Tibial nerve (tissue), 4 donors: ENCODE measurements around the gene MCHR1. TPM values are rescaled to one million over a fixed set of nuclear protein-coding genes. Genes with fewer than 3 reads are reported as not detected.

ENCODE experiments used
- DNase-seq, 2 donors: peaks; one replicate each; pipeline ENCODE4 v3.0.0-alpha.2; 2019; ENCODE audit warnings: low spot score in 2 of 2
- H3K27ac ChIP-seq, 4 donors: fragments of 200-600 bp; sonication (generic) in 3 of 4; one replicate each; pipeline ENCODE4 v1.5.1; 2017 to 2019; ENCODE audit warnings: mild to moderate bottlenecking in 1 of 4
- H3K27me3 ChIP-seq, 2 donors: fragments of 200-600 bp; sonication (generic) in 1 of 2; one replicate each; pipeline versions ENCODE4 v1.5.1 to v1.6.0; 2017 to 2019
- H3K36me3 ChIP-seq, 3 donors: fragments of 200-600 bp; sonication (generic); one replicate each; pipeline ENCODE4 v1.5.1; 2018 to 2019
- H3K4me1 ChIP-seq, 4 donors: fragments of 200-600 bp; sonication (generic) in 3 of 4; one replicate each; pipeline ENCODE4 v1.5.1; 2017 to 2019
- H3K4me3 ChIP-seq, 4 donors: fragments of 200-600 bp; sonication (generic) in 3 of 4; one replicate each; pipeline ENCODE4 v1.5.1; 2017 to 2019; ENCODE audit warnings: mild to moderate bottlenecking in 1 of 4, moderate library complexity in 1 of 4
- H3K9me3 ChIP-seq, 4 donors: fragments of 200-600 bp; sonication (generic) in 3 of 4; one replicate each; pipeline ENCODE4 v1.5.1; 2017 to 2019
- CTCF ChIP-seq, 5 experiments: fragments of 200-600 bp in 3 of 5; fragments of 450-650 bp in 2 of 5; sonication (generic) in 3 of 5; IDR thresholded peaks; one replicate each; pipeline ENCODE4 v1.5.1; 2016 to 2019; ENCODE audit warnings: antibody characterized with exemption in 5 of 5, mild to moderate bottlenecking in 3 of 5, moderate library complexity in 2 of 5
- EP300 ChIP-seq, 2 donors: sonication (generic); formaldehyde crosslinking; IDR thresholded peaks; one replicate each; pipeline ENCODE4 v1.6.1; 2017; ENCODE audit warnings: antibody characterized with exemption in 2 of 2, mild to moderate bottlenecking in 1 of 2
- POLR2A ChIP-seq, 2 donors: fragments of 450-650 bp; IDR thresholded peaks; one replicate each; pipeline ENCODE4 v1.6.1; 2017; ENCODE audit warnings: antibody characterized with exemption in 2 of 2, mild to moderate bottlenecking in 2 of 2, moderate library complexity in 2 of 2
- WGBS, 2 donors: methylation state at CpG; one replicate each; pipeline ENCODE4 v1.1.5; 2018; 5-methylcytosine and 5-hydroxymethylcytosine counted together
- total RNA-seq, 4 donors: library from RNA; depleted of rRNA; stranded (reverse); fragments of >200 nt; gene quantifications; one replicate each; pipeline ENCODE4 v1.1.0, GENCODE V29; 2016

MCHR1 gene
- total RNA-seq, 4 donors from 2014 or later = 0.39 to 1.0 TPM; not detected in 2

GRCh38 chr22:40668611-40669411, 10.5 kb upstream of the MCHR1 start:
- Histone ChIP-seq H3K27me3 (no peaks in the 10 kb centered on the region), H3K9me3 (no peaks in the 10 kb centered on the region), H3K4me1 (peaks cover 0 to 21% (median 2%) of the 10 kb centered on the region in 4 donors), H3K4me3 (no peak overlapping the region), H3K27ac (peak overlapping the region in 1 of 4 donors; percentile 29), H3K36me3 (no peaks in the 10 kb centered on the region)
- WGBS, 2 donors = 68 to 73% methylated on average over 11 of the region's 11 CpGs
- TF ChIP-seq EP300 (IDR thresholded peaks at IDR 0.05) = peak in 1 of 2 donors; percentile 37
- no peak for TF ChIP-seq POLR2A (IDR thresholded peaks at IDR 0.05)
- DNase-seq = no peak

GRCh38 chr22:40670058-40670457, 9.2 kb upstream of the MCHR1 start:
- peak overlapping the region in 1 of 4 donors; percentile 25 for H3K27ac ChIP-seq

GRCh38 chr22:40671369-40671768, 7.9 kb upstream of the MCHR1 start:
- no peaks in the 10 kb centered on the region for H3K36me3 ChIP-seq
- peaks cover 0 to 16% (median 2%) of the 10 kb centered on the region in 4 donors for H3K4me1 ChIP-seq
- TF ChIP-seq CTCF (IDR thresholded peaks at IDR 0.05) (no peak), EP300 (IDR thresholded peaks at IDR 0.05) (no peak), POLR2A (IDR thresholded peaks at IDR 0.05) (no peak)
- no peaks in the 10 kb centered on the region for H3K9me3 ChIP-seq
- H3K27me3 ChIP-seq = no peaks in the 10 kb centered on the region
- DNase-seq = no peak
- WGBS, 2 donors = 95 to 97% methylated on average over 13 of the region's 13 CpGs
- H3K27ac ChIP-seq = no peak overlapping the region
- no peak overlapping the region for H3K4me3 ChIP-seq

More at GRCh38 chr22:40670058-40670457, 9.2 kb upstream of the MCHR1 start:
- WGBS, 2 donors = 75 to 82% methylated on average over 2 of the region's 2 CpGs
- Histone ChIP-seq H3K4me1 (peaks cover 0 to 21% (median 2%) of the 10 kb centered on the region in 4 donors), H3K27me3 (no peaks in the 10 kb centered on the region), H3K4me3 (no peak overlapping the region), H3K9me3 (no peaks in the 10 kb centered on the region), H3K36me3 (no peaks in the 10 kb centered on the region)
- DNase-seq = no peak
- TF ChIP-seq EP300 (IDR thresholded peaks at IDR 0.05) = no peak
- no peak for TF ChIP-seq CTCF (IDR thresholded peaks at IDR 0.05)
- no peak for TF ChIP-seq POLR2A (IDR thresholded peaks at IDR 0.05)

GRCh38 chr22:40671796-40672360, 7.4 kb upstream of the MCHR1 start:
- H3K4me1 ChIP-seq = peaks cover 0 to 12% (median 2%) of the 10 kb centered on the region in 4 donors
- no peaks in the 10 kb centered on the region for H3K9me3 ChIP-seq
- WGBS, 2 donors = 91 to 95% methylated on average over 7 of the region's 7 CpGs

GRCh38 chr22:40673017-40673416, 6.3 kb upstream of the MCHR1 start:
- H3K4me1 ChIP-seq = peaks cover 0 to 3% (median 0%) of the 10 kb centered on the region in 4 donors
- WGBS, 2 donors = 81 to 90% methylated on average over 4 of the region's 4 CpGs

More at GRCh38 chr22:40671796-40672360, 7.4 kb upstream of the MCHR1 start:
- Histone ChIP-seq H3K27ac (no peak overlapping the region), H3K36me3 (no peaks in the 10 kb centered on the region), H3K27me3 (no peaks in the 10 kb centered on the region), H3K4me3 (no peak overlapping the region)
- TF ChIP-seq EP300 (IDR thresholded peaks at IDR 0.05) (no peak), CTCF (IDR thresholded peaks at IDR 0.05) (no peak), POLR2A (IDR thresholded peaks at IDR 0.05) (no peak)
- DNase-seq = no peak

More at GRCh38 chr22:40673017-40673416, 6.3 kb upstream of the MCHR1 start:
- Histone ChIP-seq H3K27me3 (no peaks in the 10 kb centered on the region), H3K4me3 (no peak overlapping the region), H3K9me3 (no peaks in the 10 kb centered on the region), H3K36me3 (no peaks in the 10 kb centered on the region), H3K27ac (peak overlapping the region in 1 of 4 donors; percentile 29)
- TF ChIP-seq POLR2A (IDR thresholded peaks at IDR 0.05) = no peak
- no peak for TF ChIP-seq EP300 (IDR thresholded peaks at IDR 0.05)
- TF ChIP-seq CTCF (IDR thresholded peaks at IDR 0.05) = no peak
- no peak for DNase-seq
